A673 (cell line): ENCODE results near the gene KRT7. TPM values are rescaled to one million over a fixed set of nuclear protein-coding genes. Genes with fewer than 3 reads are reported as not detected.
A peak's percentile ranks its signal among the peaks of the same experiment; 100 is the strongest.

ENCODE experiments used
- BruUV-seq: library from RNA; stranded (reverse); fragments of 400-500 nt; replicated peaks from 2 replicates; lab custom pipeline; 2021; lab: Mats Ljungman, UMichigan
- CTCF ChIA-PET: fragments of 300-600 bp; sonication (Branson Sonifier 250); formaldehyde crosslinking; loops from one replicate; lab custom pipeline; 2022; ENCODE audit warnings: antibody characterized with exemption; lab: Charles Lee
- POLR2A ChIA-PET: fragments of 300-600 bp; sonication (Branson Sonifier 250); formaldehyde crosslinking; loops from one replicate; lab custom pipeline; 2022; ENCODE audit warnings: antibody characterized with exemption; ENCODE audit not compliant: low non-redundant PET; lab: Charles Lee
- DNase-seq: peaks from one replicate; pipeline ENCODE4 v3.0.0-alpha.2; 2015; ENCODE audit warnings: low spot score
- H3K27ac ChIP-seq: fragments of 200-600 bp; sonication (generic); 2 replicates; pipeline ENCODE4 v1.5.1; 2016; ENCODE audit warnings: mixed run types, low read depth, mild to moderate bottlenecking, mixed read lengths, antibody characterized with exemption, low read length; ENCODE audit not compliant: poor library complexity, severe bottlenecking
- H3K27me3 ChIP-seq: fragments of 200-600 bp; sonication (generic); replicated peaks from 2 replicates; pipeline ENCODE4 v1.6.1; 2017; ENCODE audit warnings: mixed run types, low read depth, mild to moderate bottlenecking, mixed read lengths, antibody characterized with exemption, low read length; ENCODE audit not compliant: insufficient read depth, poor library complexity
- H3K36me3 ChIP-seq: fragments of 200-600 bp; sonication (generic); 2 replicates; pipeline ENCODE4 v1.6.1; 2016; ENCODE audit warnings: mixed run types, mild to moderate bottlenecking, mixed read lengths, antibody characterized with exemption, low read length; ENCODE audit not compliant: insufficient read depth, poor library complexity, severe bottlenecking
- H3K4me1 ChIP-seq: fragments of 200-600 bp; sonication (generic); 2 replicates; pipeline ENCODE4 v1.6.1; 2017; ENCODE audit warnings: mixed run types, mild to moderate bottlenecking, mixed read lengths, antibody characterized with exemption, low read length; ENCODE audit not compliant: insufficient read depth, poor library complexity, severe bottlenecking
- H3K4me3 ChIP-seq: fragments of 200-600 bp; sonication (generic); 2 replicates; pipeline ENCODE4 v1.5.1; 2016; ENCODE audit warnings: low read depth, mixed run types, mild to moderate bottlenecking, mixed read lengths, low read length; ENCODE audit not compliant: poor library complexity, severe bottlenecking
- H3K9me3 ChIP-seq: fragments of 200-600 bp; sonication (generic); 2 replicates; pipeline ENCODE4 v1.6.1; 2016; ENCODE audit warnings: mixed run types, low read depth, mild to moderate bottlenecking, mixed read lengths, antibody characterized with exemption, low read length; ENCODE audit not compliant: poor library complexity, severe bottlenecking
- EZH2 ChIP-seq: fragments of 200-600 bp; sonication (generic); IDR thresholded peaks from 2 replicates; pipeline ENCODE4 v1.6.1; 2017; ENCODE audit warnings: borderline replicate concordance, low read depth, mild to moderate bottlenecking, mixed read lengths, antibody characterized with exemption, low read length; ENCODE audit not compliant: poor library complexity, severe bottlenecking
- intact Hi-C: fragments of 100-400 bp; cut with micrococcal nuclease; formaldehyde crosslinking; loops from one replicate; pipeline ENCODE4 v1.10.0; 2022; ENCODE audit not compliant: unreplicated experiment
- total RNA-seq: library from RNA; stranded (reverse); gene quantifications from 2 replicates; pipeline ENCODE4 v1.2.3, GENCODE V29; 2021
- TF ChIP-seq, protein P1 (sequence below): fragments of 300-800, 200-600 bp; sonication (generic); conservative IDR thresholded peaks from 2 replicates; pipeline ENCODE4 v1.5.1; 2017; ENCODE audit warnings: low read depth, mild to moderate bottlenecking, antibody characterized with exemption, low read length, moderate library complexity, mixed read lengths

The KRT7 gene
- total RNA-seq, 1 experiment from 2014 or later = 1.0 TPM

DNA sequence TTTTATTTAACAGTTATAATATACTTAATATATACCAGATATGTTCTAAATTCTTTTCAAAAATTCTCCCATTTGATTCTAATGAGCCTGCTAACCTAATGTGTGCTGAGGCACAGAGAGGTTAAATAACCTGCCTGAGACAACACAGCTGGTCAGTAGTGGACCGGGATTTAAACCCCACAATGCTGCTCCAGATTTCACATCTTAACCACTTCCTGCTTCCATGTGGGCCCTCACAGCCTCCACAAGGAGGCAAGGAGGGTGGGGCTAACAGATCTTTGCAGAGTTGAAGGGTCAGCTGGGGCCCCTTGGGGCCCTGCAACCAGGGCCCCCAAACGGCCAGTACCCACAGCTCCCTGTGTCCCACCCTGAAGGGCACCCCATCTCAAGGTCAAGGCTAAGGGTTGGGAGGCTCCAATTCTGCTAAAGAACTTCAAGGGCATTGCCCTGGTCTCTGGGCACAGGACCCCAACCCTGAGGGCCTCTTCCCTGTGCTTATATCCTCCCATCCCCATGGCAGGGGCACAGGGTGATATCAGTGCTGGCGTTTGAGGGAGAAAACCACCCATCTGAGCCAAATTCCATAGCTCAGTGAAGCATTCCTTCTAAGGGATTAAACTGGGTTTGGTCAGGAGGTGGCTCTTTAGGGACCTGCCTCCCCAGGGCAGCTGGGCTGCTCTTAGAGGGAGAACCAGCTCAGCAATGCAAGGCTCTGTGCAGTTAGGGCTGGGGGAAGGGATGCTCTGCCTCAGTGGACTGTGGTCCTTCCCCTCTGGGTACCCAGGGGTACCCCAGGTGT, 43.5 kb upstream of the KRT7 start:
- POLR2A ChIA-PET = no interaction called here

DNA sequence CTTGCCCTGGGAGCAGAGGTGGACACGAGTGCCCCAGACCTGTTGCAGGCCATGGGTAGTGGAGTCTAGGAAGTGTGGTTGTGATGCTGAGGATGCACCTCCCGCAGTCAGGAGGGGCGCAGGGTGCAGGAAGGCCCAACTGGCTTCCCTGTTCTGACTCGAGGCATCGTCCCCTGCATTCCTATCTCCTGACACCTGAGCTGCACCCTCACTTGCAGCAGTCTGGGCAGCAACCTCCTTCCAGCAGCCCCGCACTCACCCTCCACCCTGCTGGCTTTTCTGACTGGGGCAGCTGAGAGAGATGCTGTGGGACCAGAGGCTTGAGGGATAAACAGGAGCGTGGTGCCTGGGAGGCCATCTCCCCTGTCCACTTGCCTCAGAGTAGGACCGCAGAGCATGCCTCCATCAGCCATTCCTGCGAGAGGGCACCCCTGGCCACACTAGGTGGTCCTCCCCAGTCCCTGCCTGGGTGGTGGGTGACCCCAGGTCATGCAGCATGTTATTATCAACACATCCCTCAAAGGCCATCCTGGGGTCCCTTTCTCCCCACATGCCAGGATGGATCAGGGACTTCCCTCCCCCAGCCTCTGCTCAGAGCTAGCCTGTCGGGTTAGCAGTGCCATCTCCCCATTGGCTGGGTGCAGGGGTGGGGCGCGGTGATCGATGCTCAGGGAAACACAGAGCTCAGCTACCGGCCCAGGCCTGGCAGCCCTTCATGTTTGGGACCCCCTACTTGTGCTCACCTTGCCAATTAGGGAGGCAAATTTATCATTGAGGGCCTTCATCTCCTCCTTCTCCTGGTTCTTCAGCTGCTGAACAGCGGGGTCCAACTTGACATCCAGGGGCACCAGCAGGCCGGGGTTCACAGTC, 41.9 kb upstream of the KRT7 start:
- peak overlapping the region; percentile 62 for H3K27ac ChIP-seq
- no TSS peak for BruUV-seq

More for the DNA sequence above, 43.5 kb upstream of the KRT7 start:
- H3K36me3 ChIP-seq = no peaks in the 10 kb centered on the region
- no peak overlapping the region for H3K4me3 ChIP-seq
- no peak for DNase-seq
- H3K9me3 ChIP-seq = no peaks in the 10 kb centered on the region
- intact Hi-C loops = no loop called here
- TF ChIP-seq, protein P1, sequence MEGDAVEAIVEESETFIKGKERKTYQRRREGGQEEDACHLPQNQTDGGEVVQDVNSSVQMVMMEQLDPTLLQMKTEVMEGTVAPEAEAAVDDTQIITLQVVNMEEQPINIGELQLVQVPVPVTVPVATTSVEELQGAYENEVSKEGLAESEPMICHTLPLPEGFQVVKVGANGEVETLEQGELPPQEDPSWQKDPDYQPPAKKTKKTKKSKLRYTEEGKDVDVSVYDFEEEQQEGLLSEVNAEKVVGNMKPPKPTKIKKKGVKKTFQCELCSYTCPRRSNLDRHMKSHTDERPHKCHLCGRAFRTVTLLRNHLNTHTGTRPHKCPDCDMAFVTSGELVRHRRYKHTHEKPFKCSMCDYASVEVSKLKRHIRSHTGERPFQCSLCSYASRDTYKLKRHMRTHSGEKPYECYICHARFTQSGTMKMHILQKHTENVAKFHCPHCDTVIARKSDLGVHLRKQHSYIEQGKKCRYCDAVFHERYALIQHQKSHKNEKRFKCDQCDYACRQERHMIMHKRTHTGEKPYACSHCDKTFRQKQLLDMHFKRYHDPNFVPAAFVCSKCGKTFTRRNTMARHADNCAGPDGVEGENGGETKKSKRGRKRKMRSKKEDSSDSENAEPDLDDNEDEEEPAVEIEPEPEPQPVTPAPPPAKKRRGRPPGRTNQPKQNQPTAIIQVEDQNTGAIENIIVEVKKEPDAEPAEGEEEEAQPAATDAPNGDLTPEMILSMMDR = no peak
- no peak for TF ChIP-seq EZH2
- no TSS peak for BruUV-seq
- H3K27me3 ChIP-seq = no peaks in the 10 kb centered on the region
- peaks cover 31% of the 10 kb centered on the region for H3K4me1 ChIP-seq
- no peak overlapping the region for H3K27ac ChIP-seq
- CTCF ChIA-PET = no interaction called here

More for the DNA sequence above, 41.9 kb upstream of the KRT7 start:
- intact Hi-C loops = no loop called here
- H3K36me3 ChIP-seq = no peaks in the 10 kb centered on the region
- no peak overlapping the region for H3K4me3 ChIP-seq
- TF ChIP-seq EZH2 = no peak
- TF ChIP-seq, protein P1 = no peak
- no peaks in the 10 kb centered on the region for H3K27me3 ChIP-seq
- H3K4me1 ChIP-seq = peaks cover 31% of the 10 kb centered on the region
- no peak for DNase-seq
- ChIA-PET CTCF (interaction anchor here (1.4 kb wide), 1 partner anchor 22 kb away, joined by 3 read pairs; no protein-coding TSS in a partner anchor), POLR2A (no interaction called here)
- no peaks in the 10 kb centered on the region for H3K9me3 ChIP-seq
